ENCODE data around the gene ATP6AP2.

DNA sequence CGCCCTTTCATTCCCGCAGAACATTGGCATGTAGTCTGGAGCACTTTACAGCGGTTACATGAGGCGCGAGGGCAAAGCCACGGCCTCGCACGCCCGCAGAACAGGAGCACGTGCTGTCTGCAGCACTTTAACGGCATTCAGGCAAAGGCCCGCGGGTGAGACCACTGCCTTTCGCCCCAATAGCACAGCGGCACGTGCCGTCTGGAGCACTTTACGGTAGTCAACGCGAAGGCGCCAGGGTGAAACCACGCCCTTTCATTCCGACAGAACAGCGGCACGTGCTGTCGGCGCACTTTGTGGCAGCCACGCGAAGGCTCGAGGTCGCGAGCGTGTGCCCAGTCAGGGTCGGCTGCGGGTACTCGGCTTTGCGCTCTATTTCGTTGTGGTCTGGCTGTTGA is 42.4 kb downstream of the ATP6AP2 start, which contains the start of gene MPC1L:
- TF ChIP-seq CTCF (IDR thresholded peaks at IDR 0.05; ENCODE audit: low read depth, low read length, missing input control) (no peak), RXRA (IDR thresholded peaks at IDR 0.05) (no peak), ZBTB33 (IDR thresholded peaks at IDR 0.05) (no peak), FOXA2 (IDR thresholded peaks at IDR 0.05) (no peak), SP1 (IDR thresholded peaks at IDR 0.05) (no peak), JUND (IDR thresholded peaks at IDR 0.05) (no peak), NR2F2 (IDR thresholded peaks at IDR 0.05) (no peak), TAF1 (conservative IDR thresholded peaks at IDR 0.05) (no peak)
- TF ChIP-seq, protein P1, sequence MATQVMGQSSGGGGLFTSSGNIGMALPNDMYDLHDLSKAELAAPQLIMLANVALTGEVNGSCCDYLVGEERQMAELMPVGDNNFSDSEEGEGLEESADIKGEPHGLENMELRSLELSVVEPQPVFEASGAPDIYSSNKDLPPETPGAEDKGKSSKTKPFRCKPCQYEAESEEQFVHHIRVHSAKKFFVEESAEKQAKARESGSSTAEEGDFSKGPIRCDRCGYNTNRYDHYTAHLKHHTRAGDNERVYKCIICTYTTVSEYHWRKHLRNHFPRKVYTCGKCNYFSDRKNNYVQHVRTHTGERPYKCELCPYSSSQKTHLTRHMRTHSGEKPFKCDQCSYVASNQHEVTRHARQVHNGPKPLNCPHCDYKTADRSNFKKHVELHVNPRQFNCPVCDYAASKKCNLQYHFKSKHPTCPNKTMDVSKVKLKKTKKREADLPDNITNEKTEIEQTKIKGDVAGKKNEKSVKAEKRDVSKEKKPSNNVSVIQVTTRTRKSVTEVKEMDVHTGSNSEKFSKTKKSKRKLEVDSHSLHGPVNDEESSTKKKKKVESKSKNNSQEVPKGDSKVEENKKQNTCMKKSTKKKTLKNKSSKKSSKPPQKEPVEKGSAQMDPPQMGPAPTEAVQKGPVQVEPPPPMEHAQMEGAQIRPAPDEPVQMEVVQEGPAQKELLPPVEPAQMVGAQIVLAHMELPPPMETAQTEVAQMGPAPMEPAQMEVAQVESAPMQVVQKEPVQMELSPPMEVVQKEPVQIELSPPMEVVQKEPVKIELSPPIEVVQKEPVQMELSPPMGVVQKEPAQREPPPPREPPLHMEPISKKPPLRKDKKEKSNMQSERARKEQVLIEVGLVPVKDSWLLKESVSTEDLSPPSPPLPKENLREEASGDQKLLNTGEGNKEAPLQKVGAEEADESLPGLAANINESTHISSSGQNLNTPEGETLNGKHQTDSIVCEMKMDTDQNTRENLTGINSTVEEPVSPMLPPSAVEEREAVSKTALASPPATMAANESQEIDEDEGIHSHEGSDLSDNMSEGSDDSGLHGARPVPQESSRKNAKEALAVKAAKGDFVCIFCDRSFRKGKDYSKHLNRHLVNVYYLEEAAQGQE (IDR thresholded peaks at IDR 0.05) = no peak
